Type B pancreatic cell (in vitro differentiated cells): Measurements from ENCODE around the gene SPTBN4. TPM values are rescaled to one million over a fixed set of nuclear protein-coding genes. Genes with fewer than 3 reads are reported as not detected.
"Not testable (repeated sequence)": the region's sequence is repeated elsewhere in the genome, so short reads cannot be mapped to it uniquely, and the experiment has no call there.

ENCODE experiments used
- DNase-seq: peaks from one replicate; pipeline ENCODE4 v3.0.0; 2021; ENCODE audit warnings: mixed read lengths; ENCODE audit not compliant: unreplicated experiment; ENCODE audit errors: extremely low spot score
- H3K27ac Mint-ChIP-seq: 2 replicates; pipeline ENCODE4 v1.8.0; 2021; ENCODE audit warnings: mild to moderate bottlenecking, mixed read lengths
- H3K27me3 Mint-ChIP-seq: 2 replicates; pipeline ENCODE4 v1.8.0; 2021; ENCODE audit warnings: mixed read lengths
- H3K36me3 Mint-ChIP-seq: 2 replicates; pipeline ENCODE4 v1.8.0; 2021; ENCODE audit warnings: mixed read lengths
- H3K4me1 Mint-ChIP-seq: one replicate; pipeline ENCODE4 v1.8.0; 2021; ENCODE audit warnings: mixed read lengths; ENCODE audit not compliant: unreplicated experiment
- H3K4me3 Mint-ChIP-seq: 2 replicates; pipeline ENCODE4 v1.8.0; 2021; ENCODE audit warnings: mild to moderate bottlenecking, mixed read lengths
- H3K9me3 Mint-ChIP-seq: 2 replicates; pipeline ENCODE4 v1.8.0; 2021; ENCODE audit warnings: mixed read lengths
- total RNA-seq: library from RNA; stranded (reverse); gene quantifications from 2 replicates; pipeline ENCODE4 v1.2.1, GENCODE V29; 2021; ENCODE audit warnings: low replicate concordance
- TF ChIP-seq, protein P1 (sequence below): fragments of 200-600 bp; sonication (generic); conservative IDR thresholded peaks from 2 replicates; pipeline ENCODE4 v1.5.0; 2021; ENCODE audit warnings: antibody characterized with exemption, mild to moderate bottlenecking

Gene SPTBN4
- total RNA-seq, 1 donor from 2014 or later, result 2.6 TPM

DNA sequence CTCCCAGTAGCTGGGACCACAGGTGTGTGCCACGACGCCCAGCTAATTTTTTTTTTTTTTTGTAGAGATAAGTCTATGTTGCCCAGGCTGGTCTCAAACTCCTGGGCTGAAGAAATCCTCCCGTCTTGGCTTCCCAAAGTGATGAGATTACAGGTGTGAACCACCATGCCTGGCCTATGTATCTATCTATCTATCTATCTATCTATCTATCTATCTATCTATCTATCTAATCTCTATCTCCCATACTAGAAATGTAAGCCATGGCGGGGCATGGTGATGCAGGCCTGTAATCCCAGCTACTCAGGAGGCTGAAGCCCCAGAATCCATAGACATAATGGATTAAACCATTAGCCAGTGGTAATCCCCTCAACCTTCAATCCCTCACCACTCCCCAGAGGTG is 16.1 kb upstream of the SPTBN4 start:
- H3K4me3 Mint-ChIP-seq, result no peak overlapping the region
- H3K9me3 Mint-ChIP-seq, result no peaks in the 10 kb centered on the region
- peaks cover 4% of the 10 kb centered on the region for H3K36me3 Mint-ChIP-seq
- H3K27me3 Mint-ChIP-seq, result no peaks in the 10 kb centered on the region
- H3K4me1 Mint-ChIP-seq, result peaks cover 1% of the 10 kb centered on the region
- TF ChIP-seq, protein P1, sequence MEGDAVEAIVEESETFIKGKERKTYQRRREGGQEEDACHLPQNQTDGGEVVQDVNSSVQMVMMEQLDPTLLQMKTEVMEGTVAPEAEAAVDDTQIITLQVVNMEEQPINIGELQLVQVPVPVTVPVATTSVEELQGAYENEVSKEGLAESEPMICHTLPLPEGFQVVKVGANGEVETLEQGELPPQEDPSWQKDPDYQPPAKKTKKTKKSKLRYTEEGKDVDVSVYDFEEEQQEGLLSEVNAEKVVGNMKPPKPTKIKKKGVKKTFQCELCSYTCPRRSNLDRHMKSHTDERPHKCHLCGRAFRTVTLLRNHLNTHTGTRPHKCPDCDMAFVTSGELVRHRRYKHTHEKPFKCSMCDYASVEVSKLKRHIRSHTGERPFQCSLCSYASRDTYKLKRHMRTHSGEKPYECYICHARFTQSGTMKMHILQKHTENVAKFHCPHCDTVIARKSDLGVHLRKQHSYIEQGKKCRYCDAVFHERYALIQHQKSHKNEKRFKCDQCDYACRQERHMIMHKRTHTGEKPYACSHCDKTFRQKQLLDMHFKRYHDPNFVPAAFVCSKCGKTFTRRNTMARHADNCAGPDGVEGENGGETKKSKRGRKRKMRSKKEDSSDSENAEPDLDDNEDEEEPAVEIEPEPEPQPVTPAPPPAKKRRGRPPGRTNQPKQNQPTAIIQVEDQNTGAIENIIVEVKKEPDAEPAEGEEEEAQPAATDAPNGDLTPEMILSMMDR, result no peak
- no peak for DNase-seq
- no peak overlapping the region for H3K27ac Mint-ChIP-seq

DNA sequence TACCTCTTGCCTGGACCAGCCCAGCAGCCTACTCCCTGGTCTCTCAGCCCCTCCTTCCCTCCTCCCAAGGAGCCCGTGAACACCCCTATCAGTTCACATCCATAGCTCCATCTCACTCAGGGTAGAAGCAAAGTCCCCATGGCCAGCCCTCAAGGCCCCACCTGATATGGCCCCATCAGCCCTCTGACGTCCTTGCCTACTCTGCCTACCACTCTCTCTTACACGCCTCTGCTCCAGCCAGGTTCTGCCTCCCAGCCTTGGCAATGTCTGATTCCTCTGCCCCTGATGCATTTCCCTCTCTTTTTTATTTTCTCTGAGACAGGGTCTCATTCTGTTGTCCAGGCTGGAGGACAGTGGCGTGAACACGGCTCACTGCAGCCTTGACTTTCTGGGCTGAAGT is 14.8 kb upstream of the SPTBN4 start:
- TF ChIP-seq, protein P1, result no peak
- DNase-seq, result no peak
- no peak overlapping the region for H3K27ac Mint-ChIP-seq
- peaks cover 4% of the 10 kb centered on the region for H3K36me3 Mint-ChIP-seq
- no peaks in the 10 kb centered on the region for H3K9me3 Mint-ChIP-seq
- H3K4me1 Mint-ChIP-seq, result no peaks in the 10 kb centered on the region
- H3K27me3 Mint-ChIP-seq, result no peaks in the 10 kb centered on the region
- H3K4me3 Mint-ChIP-seq, result no peak overlapping the region

DNA sequence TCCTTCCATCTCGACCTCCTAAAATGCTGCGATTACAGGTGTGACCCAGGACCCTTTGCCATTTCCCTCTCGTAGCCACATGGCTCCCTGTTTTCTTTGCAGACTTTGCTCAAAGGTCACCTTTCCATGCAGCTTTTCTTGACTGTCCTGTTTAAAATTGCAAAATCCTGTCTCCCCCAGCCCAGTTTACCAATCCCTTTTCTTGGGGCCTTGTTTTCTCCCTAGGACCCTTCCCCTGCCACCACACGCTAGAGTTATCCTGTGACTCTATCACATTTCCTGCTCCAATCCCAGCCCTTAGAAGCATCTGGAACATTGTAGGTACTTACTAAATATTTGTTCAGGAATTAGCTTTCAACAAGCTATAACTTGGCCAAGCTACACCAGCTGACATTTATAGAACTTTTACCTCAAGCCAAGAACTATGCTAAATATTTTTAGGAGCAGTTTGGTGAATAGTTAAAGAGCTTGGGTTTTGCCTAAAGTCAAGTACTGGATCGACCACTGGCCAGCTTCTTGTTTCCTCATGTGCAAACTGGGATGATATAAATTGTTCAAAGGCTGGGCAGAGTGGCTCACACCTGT is 13.6 kb upstream of the SPTBN4 start:
- H3K27me3 Mint-ChIP-seq, result no peaks in the 10 kb centered on the region
- no peaks in the 10 kb centered on the region for H3K9me3 Mint-ChIP-seq
- no peaks in the 10 kb centered on the region for H3K4me1 Mint-ChIP-seq
- TF ChIP-seq, protein P1, result no peak
- no peak for DNase-seq
- H3K4me3 Mint-ChIP-seq, result no peak overlapping the region
- H3K27ac Mint-ChIP-seq, result no peak overlapping the region
- peaks cover 4% of the 10 kb centered on the region for H3K36me3 Mint-ChIP-seq

DNA sequence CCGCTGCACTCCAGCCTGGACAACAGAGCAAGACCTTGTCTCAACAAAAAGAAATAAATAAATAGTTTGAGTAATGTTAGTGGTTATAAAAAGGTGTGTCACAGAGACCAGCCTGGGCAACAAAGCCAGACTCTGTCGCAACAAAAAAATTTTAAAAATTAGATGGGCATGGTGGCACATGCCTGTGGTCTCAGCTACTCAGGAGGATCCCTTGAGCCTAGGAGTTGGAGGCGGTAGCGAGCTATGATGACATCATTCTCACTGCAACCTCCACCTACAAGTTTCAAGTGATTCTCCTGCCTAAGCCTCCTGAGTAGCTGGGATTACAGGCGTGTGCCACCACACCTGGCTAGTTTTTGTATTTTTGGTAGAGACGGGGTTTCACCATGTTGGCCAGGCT is 12.9 kb upstream of the SPTBN4 start:
- H3K9me3 Mint-ChIP-seq, H3K27me3 Mint-ChIP-seq, H3K4me1 Mint-ChIP-seq, DNase-seq, H3K4me3 Mint-ChIP-seq, H3K27ac Mint-ChIP-seq, H3K36me3 Mint-ChIP-seq: not testable (repeated sequence)

DNA sequence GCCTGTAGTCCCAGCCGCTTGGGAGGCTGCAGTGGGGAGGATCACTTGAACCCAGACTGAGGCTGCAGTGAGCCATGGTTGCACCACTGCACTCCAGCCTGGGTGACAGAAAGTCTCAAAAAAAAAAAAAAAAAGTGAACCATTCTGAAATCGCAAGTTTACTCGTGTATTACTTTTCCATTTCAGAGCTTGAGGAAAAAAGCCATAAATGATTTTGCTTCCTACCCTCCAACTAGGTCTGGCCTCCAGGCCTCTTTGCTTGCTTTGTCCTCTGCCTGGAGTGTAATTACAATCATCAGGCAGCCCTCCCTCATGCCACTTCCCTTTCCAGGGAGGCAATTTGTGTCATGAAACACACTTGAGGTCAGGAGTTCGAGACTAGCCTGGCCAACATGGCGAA is 9.8 kb upstream of the SPTBN4 start:
- Mint-ChIP-seq H3K27me3 (no peaks in the 10 kb centered on the region), H3K36me3 (no peaks in the 10 kb centered on the region), H3K27ac (no peak overlapping the region), H3K4me3 (no peak overlapping the region), H3K9me3 (no peaks in the 10 kb centered on the region), H3K4me1 (no peaks in the 10 kb centered on the region)
- no peak for DNase-seq
- TF ChIP-seq, protein P1, result no peak

DNA sequence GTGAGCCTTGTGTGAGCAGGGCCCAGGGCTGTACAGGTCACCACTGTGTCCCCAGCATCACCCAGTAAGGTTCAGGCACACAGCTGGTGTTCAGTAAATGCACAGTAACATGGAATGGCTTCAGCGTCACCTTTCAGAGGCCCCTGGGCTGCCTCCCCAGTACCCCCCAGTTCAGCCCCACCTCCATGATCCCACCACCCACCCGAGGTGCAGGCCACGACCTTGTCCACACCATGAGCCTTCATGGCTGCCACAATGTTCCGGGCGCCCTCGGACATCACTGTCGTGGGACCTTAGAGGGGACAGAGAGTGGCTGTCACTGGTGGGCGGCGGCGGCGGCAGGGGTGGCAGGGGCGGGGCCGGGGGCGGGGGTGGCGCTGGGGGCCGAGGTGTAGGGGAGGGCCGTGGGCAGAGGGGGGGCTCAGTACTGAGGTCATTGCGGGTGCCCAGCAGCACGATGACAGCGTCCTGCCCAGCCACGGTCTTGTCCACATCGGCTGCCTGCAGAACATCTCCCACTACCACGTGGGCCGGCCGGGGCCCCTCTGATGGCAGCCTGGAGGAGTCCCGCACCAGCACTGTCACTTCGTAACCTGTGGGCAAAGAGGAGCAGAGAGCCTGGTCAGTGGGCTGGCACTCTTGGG is 8.7 kb upstream of the SPTBN4 start:
- no peaks in the 10 kb centered on the region for H3K27me3 Mint-ChIP-seq

More for the DNA sequence above, 8.7 kb upstream of the SPTBN4 start:
- no peak overlapping the region for H3K4me3 Mint-ChIP-seq
- DNase-seq, result no peak
- TF ChIP-seq, protein P1, result no peak
- no peaks in the 10 kb centered on the region for H3K9me3 Mint-ChIP-seq
- no peaks in the 10 kb centered on the region for H3K36me3 Mint-ChIP-seq
- H3K27ac Mint-ChIP-seq, result no peak overlapping the region
- H3K4me1 Mint-ChIP-seq, result no peaks in the 10 kb centered on the region
